ENCODE data around the gene SORL1. TPM values are rescaled to one million over a fixed set of nuclear protein-coding genes. Genes with fewer than 3 reads are reported as not detected.

Gene SORL1
- total and polyA plus RNA-seq, 2 of the 8 experiments (the other 6 are each of a cell fraction or from before 2014, with no cell fraction given): 38.1 to 65.5 TPM

GRCh38 chr11:121461843-121462242 lies 9.7 kb downstream of the SORL1 start:
- ChIA-PET CTCF (ENCODE audit: partially characterized antibody) (interaction anchor here (0.8 to 1.9 kb wide), 5 partner anchors 9 to 105 kb away, joined by 3 to 7 read pairs (median 4); partner anchors contain the start of genes SORL1 and SORL1-AS1), POLR2A (ENCODE audit: partially characterized antibody) (interaction anchor here (1.0 to 2.7 kb wide), 2 partner anchors 10 to 46 kb away, joined by 3 to 11 read pairs; partner anchors contain the start of genes SORL1 and SORL1-AS1)
- H3K79me2 ChIP-seq (ENCODE audit: control insufficient read depth in 1 of 2, insufficient read depth in 2 of 2, low read length in 2 of 2): peaks cover 16 to 93% of the 10 kb centered on the region in 2 experiments
- TF ChIP-seq ATF3 (IDR thresholded peaks at IDR 0.05; ENCODE audit: insufficient read depth, low read depth, low read length) (no peak), POLR2AphosphoS5 (IDR thresholded peaks at IDR 0.05; ENCODE audit: low read depth, low read length) (no peak), BCL11A (IDR thresholded peaks at IDR 0.05; ENCODE audit: low read depth in 2 of 2, low read length in 2 of 2) (no peak), KDM1A (IDR thresholded peaks at IDR 0.05; ENCODE audit: borderline replicate concordance, low read length) (no peak), JUN (IDR thresholded peaks at IDR 0.05; ENCODE audit: low read depth, low read length) (no peak), EGR1 (IDR thresholded peaks at IDR 0.05; ENCODE audit: borderline replicate concordance, low read depth, low read length) (no peak), FOSL1 (IDR thresholded peaks at IDR 0.05; ENCODE audit: insufficient read depth, low read depth, low read length) (no peak), RXRA (IDR thresholded peaks at IDR 0.05; ENCODE audit: insufficient read depth, low read depth, low read length) (no peak), CHD2 (IDR thresholded peaks at IDR 0.05; ENCODE audit: low read length) (no peak), NRF1 (IDR thresholded peaks at IDR 0.05; ENCODE audit: low read depth, low read length) (no peak), SUZ12 (IDR thresholded peaks at IDR 0.05; ENCODE audit: low read length) (no peak)

More at GRCh38 chr11:121461843-121462242, 9.7 kb downstream of the SORL1 start:
- Histone ChIP-seq H3K27me3 (replicated peaks in 1 of 4; ENCODE audit: control insufficient read depth in 3 of 4, extremely low read depth in 1 of 4, insufficient read depth in 3 of 4, low read length in 3 of 4) (no peaks in the 10 kb centered on the region), H2BK20ac (ENCODE audit: low read length) (no peak overlapping the region), H2AK5ac (ENCODE audit: low read depth, low read length) (no peak overlapping the region), H3K4ac (replicated peaks; ENCODE audit: insufficient read length, low read depth, low read length) (no peak overlapping the region), H4K91ac (replicated peaks; ENCODE audit: insufficient read length, low read length) (no peak overlapping the region), H3K23ac (ENCODE audit: insufficient read length) (no peak overlapping the region), H3K36me3 (ENCODE audit: control insufficient read depth in 2 of 4, insufficient read depth in 4 of 4, low read length in 3 of 4) (no peaks in the 10 kb centered on the region), H2BK5ac (ENCODE audit: low read depth, low read length) (no peak overlapping the region; the same call in 1 of the 2 replicates), H4K20me1 (replicated peaks in 1 of 2; ENCODE audit: control insufficient read depth in 1 of 2, insufficient read depth in 2 of 2, low read length in 2 of 2) (peaks cover 2% of the 10 kb centered on the region in 2 experiments), H4K5ac (ENCODE audit: insufficient read length, low read depth, low read length) (no peak overlapping the region), H3K9me3 (ENCODE audit: insufficient read depth in 2 of 2, low read depth in 1 of 2, low read length in 1 of 2) (no peaks in the 10 kb centered on the region), H2BK15ac (ENCODE audit: low read length) (no peak overlapping the region), H3K9ac (replicated peaks in 1 of 4; ENCODE audit: extremely low read depth in 1 of 4, low read depth in 3 of 4, low read length in 3 of 4) (no peak overlapping the region), H2BK12ac (ENCODE audit: low read depth, low read length) (no peak overlapping the region), H3K23me2 (ENCODE audit: low read depth, low read length) (no peaks in the 10 kb centered on the region), H3K4me1 (replicated peaks in 1 of 4; ENCODE audit: control insufficient read depth in 3 of 4, insufficient read depth in 4 of 4, low read length in 3 of 4) (peaks cover 22 to 41% (median 31%) of the 10 kb centered on the region in 4 experiments), H3K79me1 (ENCODE audit: low read depth, low read length) (peaks cover 26% of the 10 kb centered on the region), H3K56ac (replicated peaks; ENCODE audit: insufficient read length, low read depth, low read length) (no peak overlapping the region), H3K18ac (ENCODE audit: extremely low read depth, low read length) (no peak overlapping the region), H3K4me3 (ENCODE audit: extremely low read depth in 1 of 4, insufficient read depth in 2 of 4, low read depth in 3 of 4, low read length in 4 of 4) (no peak overlapping the region), H3K27ac (ENCODE audit: low read depth, low read length) (no peak overlapping the region), H4K8ac (ENCODE audit: extremely low read depth, insufficient read depth, low read length) (no peak overlapping the region), H3K4me2 (ENCODE audit: insufficient read depth in 1 of 2, low read depth in 2 of 2, low read length in 2 of 2) (no peak overlapping the region), H2BK120ac (replicated peaks; ENCODE audit: low read depth, low read length) (no peak overlapping the region), H3K14ac (ENCODE audit: insufficient read length) (no peak overlapping the region), H2AFZ (ENCODE audit: low read length) (no peak overlapping the region)
- WGBS, 2 experiments (ENCODE audit: extremely low coverage in 1 of 2, insufficient coverage in 1 of 2, insufficient read length in 1 of 2, insufficient replicate concordance in 2 of 2, low coverage in 1 of 2, low lambda C conversion rate in 2 of 2, missing lambda C conversion rate in 1 of 2): 96 to 100% methylated on average over 1 to 7 of the region's 7 CpGs
- no peak for FAIRE-seq
- DNase-seq (ENCODE audit: low read depth in 1 of 2, low spot score in 2 of 2): no peak

Data from H1 (cell line).